HG02588 (cell line): Measurements from ENCODE around the gene TBRG4.

Experiments
- ATAC-seq: cut with Tn5 transposase; IDR thresholded peaks from one replicate; pipeline ENCODE4 v1.9.1; 2021; ENCODE audit warnings: mild to moderate bottlenecking, moderate library complexity; ENCODE audit not compliant: unreplicated experiment

The TBRG4 gene

DNA sequence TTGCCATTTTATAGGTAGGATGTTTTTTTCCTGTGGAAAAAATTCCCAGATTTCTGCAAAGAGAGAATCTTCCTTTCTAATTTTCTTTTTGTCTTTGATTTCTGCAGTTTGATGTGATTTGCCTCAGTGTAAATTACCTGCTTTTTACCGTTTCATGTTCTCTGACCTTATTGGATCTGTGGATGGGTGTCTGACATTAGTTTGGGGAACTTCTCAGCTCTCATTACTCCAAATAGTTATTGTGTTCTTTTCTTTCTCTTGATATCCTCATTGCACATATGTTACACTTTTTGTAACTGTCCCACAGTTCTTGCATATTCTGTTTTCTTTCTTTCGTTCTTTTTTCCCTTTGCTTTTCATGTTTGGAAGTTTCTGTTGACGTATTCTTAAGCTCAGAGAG lies 51.2 kb downstream of the TBRG4 start:
- ATAC-seq, result no peak

GRCh38 chr7:45057878-45058277 lies 53.6 kb downstream of the TBRG4 start:
- no peak for ATAC-seq

DNA sequence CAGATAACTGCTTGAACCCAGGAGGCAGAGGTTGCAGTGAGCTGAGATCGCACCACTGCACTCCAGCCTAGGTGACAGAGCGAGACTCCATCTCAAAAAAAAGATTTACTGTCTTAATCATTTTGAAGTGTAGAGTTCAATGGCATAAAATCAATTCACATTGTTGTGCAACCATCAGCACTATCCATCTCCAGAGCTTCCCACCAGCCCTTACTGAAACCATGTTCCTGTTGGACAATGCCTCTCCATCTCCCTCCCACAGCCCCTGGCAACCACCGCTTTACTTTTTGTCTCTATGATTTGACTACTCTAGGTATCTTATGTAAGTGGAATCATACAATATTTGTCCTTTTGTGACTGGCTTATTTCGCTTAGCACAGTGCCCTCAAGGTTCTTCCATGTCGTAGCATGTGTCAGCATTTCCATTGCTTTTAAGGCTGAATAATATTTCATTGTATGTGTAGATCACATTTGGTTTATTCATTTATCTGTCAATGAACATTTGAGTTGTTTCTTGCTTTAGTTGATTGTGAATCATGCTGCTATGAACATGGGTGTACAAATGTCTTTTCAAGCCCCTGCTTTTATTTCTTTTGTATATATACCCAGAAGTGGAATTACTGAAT lies 55.8 kb downstream of the TBRG4 start:
- no peak for ATAC-seq

GRCh38 chr7:45055016-45055415 lies 56.5 kb downstream of the TBRG4 start:
- ATAC-seq, result no peak

DNA sequence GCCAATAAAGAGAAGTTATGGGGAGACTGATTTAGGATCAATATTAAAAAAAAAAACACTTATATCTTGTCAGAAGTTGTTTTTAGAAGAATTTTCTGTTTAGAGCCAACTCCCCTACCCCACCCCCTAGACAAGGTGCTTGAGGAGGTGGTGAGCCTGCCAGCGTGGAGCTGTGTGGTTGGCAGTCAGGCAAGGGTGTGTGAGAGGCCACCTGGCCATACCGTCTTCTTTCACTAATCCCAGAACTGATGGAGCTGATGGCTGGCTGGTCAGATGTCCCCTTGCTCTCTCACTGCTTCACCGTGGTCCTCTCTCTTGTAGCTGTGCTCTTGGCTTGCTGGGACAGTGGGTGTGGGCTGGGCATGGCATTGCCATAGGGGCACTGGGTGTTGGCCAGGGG lies 57.1 kb downstream of the TBRG4 start:
- no peak for ATAC-seq

DNA sequence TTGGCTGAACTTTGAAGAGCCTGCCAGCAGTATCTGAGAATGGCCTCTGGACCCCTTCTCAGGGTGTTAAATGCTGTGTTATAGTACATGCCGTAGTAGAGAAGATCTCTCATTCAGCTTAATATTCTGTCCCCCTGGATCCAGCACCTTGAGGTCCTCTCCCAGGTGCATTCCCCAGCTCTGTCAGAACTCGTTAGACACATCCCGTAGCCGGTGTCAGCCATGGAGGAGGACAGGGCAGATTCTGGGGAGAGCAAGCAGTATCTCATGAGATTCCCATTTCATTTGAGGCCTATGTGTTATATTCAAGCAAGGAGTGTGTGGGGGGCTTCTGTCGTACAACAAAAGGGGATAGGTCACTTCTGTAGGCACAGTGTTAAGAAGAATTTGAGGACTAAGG lies 57.6 kb downstream of the TBRG4 start:
- ATAC-seq, result no peak

GRCh38 chr7:45053401-45053800 lies 58.1 kb downstream of the TBRG4 start:
- no peak for ATAC-seq

GRCh38 chr7:45052011-45052410 lies 59.5 kb downstream of the TBRG4 start:
- ATAC-seq, result no peak

GRCh38 chr7:45050198-45050597 lies 61.3 kb downstream of the TBRG4 start:
- ATAC-seq, result no peak
